H54 (cell line): ENCODE measurements around the gene RAB20.

Experiments
- DNase-seq: peaks from one replicate; pipeline ENCODE4 v3.0.0; 2011; ENCODE audit warnings: low spot score, mixed read lengths; ENCODE audit not compliant: insufficient read length
- FAIRE-seq: peaks from 3 replicates; lab custom pipeline; 2011; peaks lifted over from hg19 to GRCh38; lab: Jason Lieb, UNC
- POLR2A ChIP-seq: IDR thresholded peaks from 2 replicates; pipeline ENCODE4 v1.6.1; 2011; ENCODE audit warnings: low read depth, mild to moderate bottlenecking, low read length

The RAB20 gene

GRCh38 chr13:110568612-110569011, 7.1 kb upstream of the RAB20 start:
- FAIRE-seq (no peak), DNase-seq (no peak)
- no peak for TF ChIP-seq POLR2A

- FAIRE-seq (no peak), DNase-seq (no peak)
- TF ChIP-seq POLR2A: no peak
Measured at GRCh38 chr13:110566171-110566570, 4.6 kb upstream of the RAB20 start.

GRCh38 chr13:110565296-110565695, 3.8 kb upstream of the RAB20 start:
- TF ChIP-seq POLR2A: no peak
- FAIRE-seq (no peak), DNase-seq (no peak)

GRCh38 chr13:110564472-110564985, 3.0 kb upstream of the RAB20 start:
- FAIRE-seq (no peak), DNase-seq (no peak)
- TF ChIP-seq POLR2A: no peak

GRCh38 chr13:110563463-110563774, 1.9 kb upstream of the RAB20 start:
- FAIRE-seq (no peak), DNase-seq (no peak)
- TF ChIP-seq POLR2A: no peak

GRCh38 chr13:110562696-110563462, 1.4 kb upstream of the RAB20 start:
- FAIRE-seq (no peak), DNase-seq (no peak)
- TF ChIP-seq POLR2A: no peak

- FAIRE-seq (no peak), DNase-seq (no peak)
- TF ChIP-seq POLR2A: no peak
Measured at GRCh38 chr13:110562036-110562597, 595 bp upstream of the RAB20 start.

GRCh38 chr13:110560601-110561343, 750 bp downstream of the RAB20 start:
- FAIRE-seq: peak; percentile 52
- DNase-seq: no peak
- no peak for TF ChIP-seq POLR2A

GRCh38 chr13:110559986-110560385, 1.5 kb downstream of the RAB20 start:
- no peak for DNase-seq
- FAIRE-seq: no peak
- no peak for TF ChIP-seq POLR2A

- DNase-seq (no peak), FAIRE-seq (no peak)
- no peak for TF ChIP-seq POLR2A
Measured at GRCh38 chr13:110559429-110559943, 2.0 kb downstream of the RAB20 start.

- DNase-seq (no peak), FAIRE-seq (no peak)
- no peak for TF ChIP-seq POLR2A
Measured at GRCh38 chr13:110557610-110558305, 3.8 kb downstream of the RAB20 start.

- FAIRE-seq (no peak), DNase-seq (no peak)
- no peak for TF ChIP-seq POLR2A
Measured at GRCh38 chr13:110557082-110557481, 4.4 kb downstream of the RAB20 start.

- no peak for FAIRE-seq
- TF ChIP-seq POLR2A: no peak
Measured at GRCh38 chr13:110556224-110556606, 5.3 kb downstream of the RAB20 start.

More at GRCh38 chr13:110556224-110556606, 5.3 kb downstream of the RAB20 start:
- no peak for DNase-seq
